Gastroesophageal sphincter (tissue), 3 donors: Measurements from ENCODE around the gene CHIC2.

Experiments used
- POLR2AphosphoS5 ChIP-seq: sonication (generic); formaldehyde crosslinking; IDR thresholded peaks from one replicate; pipeline ENCODE4 v1.6.1; 2017; ENCODE audit warnings: antibody characterized with exemption
- TF ChIP-seq, protein P1 (sequence below), 4 experiments: fragments of 200-600 bp in 2 of 4; fragments of 450-650 bp in 2 of 4; sonication (generic) in 1 of 4; IDR thresholded peaks; one replicate each; pipeline ENCODE4 v1.5.1; 2017 to 2019; ENCODE audit warnings: antibody characterized with exemption in 4 of 4, mild to moderate bottlenecking in 2 of 4, moderate library complexity in 2 of 4

DNA sequence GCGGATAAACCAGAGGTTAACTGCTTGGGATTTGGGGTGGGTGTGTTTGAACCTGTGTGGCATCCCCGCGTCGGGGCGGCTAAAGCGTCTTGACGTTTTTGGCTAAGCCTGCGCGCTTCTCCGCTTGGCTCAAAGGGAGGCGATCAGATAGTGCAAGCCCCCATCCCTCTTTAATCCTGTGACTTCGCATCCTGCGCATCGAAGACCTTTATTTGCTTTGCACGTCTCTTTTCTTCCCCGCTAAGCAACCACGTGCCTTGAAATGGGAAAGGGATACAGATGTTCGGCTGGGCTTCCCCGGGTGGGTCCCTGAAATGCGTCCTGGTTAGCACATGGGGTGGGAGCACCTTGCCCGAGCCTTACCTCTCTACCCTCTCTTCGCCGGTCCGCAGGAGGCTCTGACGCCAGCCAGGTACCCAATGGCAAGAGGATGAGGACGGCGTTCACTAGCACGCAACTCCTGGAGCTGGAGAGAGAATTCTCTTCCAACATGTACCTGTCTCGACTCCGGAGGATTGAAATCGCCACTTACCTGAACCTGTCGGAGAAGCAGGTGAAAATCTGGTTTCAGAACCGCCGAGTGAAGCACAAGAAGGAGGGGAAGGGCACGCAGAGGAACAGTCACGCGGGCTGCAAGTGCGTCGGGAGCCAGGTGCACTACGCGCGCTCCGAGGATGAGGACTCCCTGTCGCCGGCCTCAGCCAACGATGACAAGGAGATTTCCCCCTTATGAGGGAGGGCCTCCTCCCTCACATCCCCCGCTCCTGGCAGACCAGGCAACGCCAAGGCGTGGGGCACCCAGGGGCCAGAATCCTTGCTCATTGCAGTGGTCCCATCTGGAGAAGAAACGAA is 37.0 kb upstream of the CHIC2 start:
- TF ChIP-seq POLR2AphosphoS5: no peak
- TF ChIP-seq, protein P1, sequence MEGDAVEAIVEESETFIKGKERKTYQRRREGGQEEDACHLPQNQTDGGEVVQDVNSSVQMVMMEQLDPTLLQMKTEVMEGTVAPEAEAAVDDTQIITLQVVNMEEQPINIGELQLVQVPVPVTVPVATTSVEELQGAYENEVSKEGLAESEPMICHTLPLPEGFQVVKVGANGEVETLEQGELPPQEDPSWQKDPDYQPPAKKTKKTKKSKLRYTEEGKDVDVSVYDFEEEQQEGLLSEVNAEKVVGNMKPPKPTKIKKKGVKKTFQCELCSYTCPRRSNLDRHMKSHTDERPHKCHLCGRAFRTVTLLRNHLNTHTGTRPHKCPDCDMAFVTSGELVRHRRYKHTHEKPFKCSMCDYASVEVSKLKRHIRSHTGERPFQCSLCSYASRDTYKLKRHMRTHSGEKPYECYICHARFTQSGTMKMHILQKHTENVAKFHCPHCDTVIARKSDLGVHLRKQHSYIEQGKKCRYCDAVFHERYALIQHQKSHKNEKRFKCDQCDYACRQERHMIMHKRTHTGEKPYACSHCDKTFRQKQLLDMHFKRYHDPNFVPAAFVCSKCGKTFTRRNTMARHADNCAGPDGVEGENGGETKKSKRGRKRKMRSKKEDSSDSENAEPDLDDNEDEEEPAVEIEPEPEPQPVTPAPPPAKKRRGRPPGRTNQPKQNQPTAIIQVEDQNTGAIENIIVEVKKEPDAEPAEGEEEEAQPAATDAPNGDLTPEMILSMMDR (IDR thresholded peaks at IDR 0.05): no peak
